ENCODE data around the gene CKAP4. TPM values are rescaled to one million over a fixed set of nuclear protein-coding genes. Genes with fewer than 3 reads are reported as not detected.

Gene CKAP4
- total and polyA plus RNA-seq, 2 of the 13 experiments (the other 11 are each of a cell fraction or from before 2014, with no cell fraction given), result 39.2 to 70.2 TPM

DNA sequence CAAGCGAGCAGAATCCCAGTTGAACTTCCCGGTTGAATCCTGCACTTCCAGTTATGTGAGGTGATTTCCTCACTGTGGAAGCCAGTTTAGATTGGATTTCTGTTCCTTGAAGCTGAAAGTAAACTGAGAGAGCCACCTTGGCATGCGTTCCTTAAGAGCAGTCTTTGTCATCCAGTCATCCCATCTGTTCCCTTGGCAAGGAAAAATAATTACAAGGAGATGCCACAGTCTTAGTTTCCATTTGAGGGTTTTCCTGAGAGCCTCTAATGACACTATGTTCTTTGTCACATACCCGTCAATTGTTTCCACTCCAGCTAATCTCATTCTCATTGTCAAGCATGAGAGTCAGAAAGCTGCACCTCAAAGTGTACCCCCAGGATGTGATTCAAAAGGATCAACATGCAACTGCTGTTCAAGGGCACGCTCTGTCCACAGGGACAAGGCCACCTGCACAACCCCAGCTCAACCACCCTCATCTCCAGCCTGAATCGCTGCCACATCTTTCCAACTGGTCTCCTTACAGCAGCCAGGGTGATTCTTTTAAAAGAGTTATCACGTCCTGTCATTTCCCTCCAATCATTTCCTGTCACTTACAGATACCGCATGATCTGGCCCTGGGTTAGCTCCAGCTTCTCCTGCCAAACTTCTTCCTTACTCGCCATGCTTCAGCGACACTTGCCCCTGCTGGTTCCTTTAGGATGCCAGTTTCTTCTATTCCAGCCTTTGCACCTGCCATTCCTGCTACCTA, 36.7 kb upstream of the CKAP4 start (continued):
- TF ChIP-seq ZNF83 (CRISPR knock-in tag; IDR thresholded peaks at IDR 0.05; ENCODE audit: borderline replicate concordance) (no peak), THYN1 (CRISPR knock-in tag; IDR thresholded peaks at IDR 0.05; ENCODE audit: borderline replicate concordance, low read depth) (no peak), ZNF605 (CRISPR knock-in tag; IDR thresholded peaks at IDR 0.05) (no peak), ARNT (IDR thresholded peaks at IDR 0.05) (no peak), ZNF136 (CRISPR knock-in tag; IDR thresholded peaks at IDR 0.05; ENCODE audit: low read depth) (no peak), KLF11 (CRISPR knock-in tag; IDR thresholded peaks at IDR 0.05) (no peak; the same call in 1 of the 2 replicates), ZNF274 (CRISPR knock-in tag; IDR thresholded peaks at IDR 0.05) (peak; percentile 53; the same call in 1 of the 2 replicates), MIER2 (CRISPR knock-in tag; IDR thresholded peaks at IDR 0.05) (0 out of 2 replicates have a peak, but pooled peaks have one; percentile 42), ZNF670 (CRISPR knock-in tag; IDR thresholded peaks at IDR 0.05; ENCODE audit: borderline replicate concordance) (no peak), RXRB (CRISPR knock-in tag; IDR thresholded peaks at IDR 0.05; ENCODE audit: borderline replicate concordance) (peak; percentile 95), HDAC1 (CRISPR knock-in tag; IDR thresholded peaks at IDR 0.05) (peak; percentile 95), SYNCRIP (IDR thresholded peaks at IDR 0.05; ENCODE audit: insufficient read depth, low read depth, low read length) (no peak), NR3C1 (CRISPR knock-in tag; IDR thresholded peaks at IDR 0.05) (no peak), ZNF101 (CRISPR knock-in tag; IDR thresholded peaks at IDR 0.05; ENCODE audit: borderline replicate concordance, low read depth) (no peak), ZSCAN22 (CRISPR knock-in tag; IDR thresholded peaks at IDR 0.05) (no peak), SRSF4 (IDR thresholded peaks at IDR 0.05; ENCODE audit: low read depth, low read length, poor library complexity, severe bottlenecking) (no peak), ZNF317 (CRISPR knock-in tag; IDR thresholded peaks at IDR 0.05) (0 out of 2 replicates have a peak, but pooled peaks have one; percentile 42), ZNF3 (CRISPR knock-in tag; IDR thresholded peaks at IDR 0.05) (no peak), NR2F2 (IDR thresholded peaks at IDR 0.05; ENCODE audit: borderline replicate concordance, low read depth) (peak; percentile 70), GABPA (IDR thresholded peaks at IDR 0.05; ENCODE audit: low read depth, low read length) (no peak), GABPA (CRISPR knock-in tag; IDR thresholded peaks at IDR 0.05; ENCODE audit: low read depth) (no peak; the same call in 1 of the 2 replicates)
- TF ChIP-seq, protein P1, sequence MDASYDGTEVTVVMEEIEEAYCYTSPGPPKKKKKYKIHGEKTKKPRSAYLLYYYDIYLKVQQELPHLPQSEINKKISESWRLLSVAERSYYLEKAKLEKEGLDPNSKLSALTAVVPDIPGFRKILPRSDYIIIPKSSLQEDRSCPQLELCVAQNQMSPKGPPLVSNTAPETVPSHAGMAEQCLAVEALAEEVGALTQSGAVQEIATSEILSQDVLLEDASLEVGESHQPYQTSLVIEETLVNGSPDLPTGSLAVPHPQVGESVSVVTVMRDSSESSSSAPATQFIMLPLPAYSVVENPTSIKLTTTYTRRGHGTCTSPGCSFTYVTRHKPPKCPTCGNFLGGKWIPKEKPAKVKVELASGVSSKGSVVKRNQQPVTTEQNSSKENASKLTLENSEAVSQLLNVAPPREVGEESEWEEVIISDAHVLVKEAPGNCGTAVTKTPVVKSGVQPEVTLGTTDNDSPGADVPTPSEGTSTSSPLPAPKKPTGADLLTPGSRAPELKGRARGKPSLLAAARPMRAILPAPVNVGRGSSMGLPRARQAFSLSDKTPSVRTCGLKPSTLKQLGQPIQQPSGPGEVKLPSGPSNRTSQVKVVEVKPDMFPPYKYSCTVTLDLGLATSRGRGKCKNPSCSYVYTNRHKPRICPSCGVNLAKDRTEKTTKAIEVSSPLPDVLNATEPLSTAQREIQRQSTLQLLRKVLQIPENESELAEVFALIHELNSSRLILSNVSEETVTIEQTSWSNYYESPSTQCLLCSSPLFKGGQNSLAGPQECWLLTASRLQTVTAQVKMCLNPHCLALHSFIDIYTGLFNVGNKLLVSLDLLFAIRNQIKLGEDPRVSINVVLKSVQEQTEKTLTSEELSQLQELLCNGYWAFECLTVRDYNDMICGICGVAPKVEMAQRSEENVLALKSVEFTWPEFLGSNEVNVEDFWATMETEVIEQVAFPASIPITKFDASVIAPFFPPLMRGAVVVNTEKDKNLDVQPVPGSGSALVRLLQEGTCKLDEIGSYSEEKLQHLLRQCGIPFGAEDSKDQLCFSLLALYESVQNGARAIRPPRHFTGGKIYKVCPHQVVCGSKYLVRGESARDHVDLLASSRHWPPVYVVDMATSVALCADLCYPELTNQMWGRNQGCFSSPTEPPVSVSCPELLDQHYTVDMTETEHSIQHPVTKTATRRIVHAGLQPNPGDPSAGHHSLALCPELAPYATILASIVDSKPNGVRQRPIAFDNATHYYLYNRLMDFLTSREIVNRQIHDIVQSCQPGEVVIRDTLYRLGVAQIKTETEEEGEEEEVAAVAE (CRISPR knock-in tag; IDR thresholded peaks at IDR 0.05; ENCODE audit: borderline replicate concordance), result peak; percentile 81; the same call in 1 of the 2 replicates
- TF ChIP-seq, protein P2, sequence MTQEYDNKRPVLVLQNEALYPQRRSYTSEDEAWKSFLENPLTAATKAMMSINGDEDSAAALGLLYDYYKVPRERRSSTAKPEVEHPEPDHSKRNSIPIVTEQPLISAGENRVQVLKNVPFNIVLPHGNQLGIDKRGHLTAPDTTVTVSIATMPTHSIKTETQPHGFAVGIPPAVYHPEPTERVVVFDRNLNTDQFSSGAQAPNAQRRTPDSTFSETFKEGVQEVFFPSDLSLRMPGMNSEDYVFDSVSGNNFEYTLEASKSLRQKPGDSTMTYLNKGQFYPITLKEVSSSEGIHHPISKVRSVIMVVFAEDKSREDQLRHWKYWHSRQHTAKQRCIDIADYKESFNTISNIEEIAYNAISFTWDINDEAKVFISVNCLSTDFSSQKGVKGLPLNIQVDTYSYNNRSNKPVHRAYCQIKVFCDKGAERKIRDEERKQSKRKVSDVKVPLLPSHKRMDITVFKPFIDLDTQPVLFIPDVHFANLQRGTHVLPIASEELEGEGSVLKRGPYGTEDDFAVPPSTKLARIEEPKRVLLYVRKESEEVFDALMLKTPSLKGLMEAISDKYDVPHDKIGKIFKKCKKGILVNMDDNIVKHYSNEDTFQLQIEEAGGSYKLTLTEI (CRISPR knock-in tag; conservative IDR thresholded peaks at IDR 0.05), result no peak
- TF ChIP-seq, protein P3, sequence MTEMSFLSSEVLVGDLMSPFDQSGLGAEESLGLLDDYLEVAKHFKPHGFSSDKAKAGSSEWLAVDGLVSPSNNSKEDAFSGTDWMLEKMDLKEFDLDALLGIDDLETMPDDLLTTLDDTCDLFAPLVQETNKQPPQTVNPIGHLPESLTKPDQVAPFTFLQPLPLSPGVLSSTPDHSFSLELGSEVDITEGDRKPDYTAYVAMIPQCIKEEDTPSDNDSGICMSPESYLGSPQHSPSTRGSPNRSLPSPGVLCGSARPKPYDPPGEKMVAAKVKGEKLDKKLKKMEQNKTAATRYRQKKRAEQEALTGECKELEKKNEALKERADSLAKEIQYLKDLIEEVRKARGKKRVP (CRISPR knock-in tag; IDR thresholded peaks at IDR 0.05), result peak in 1 of 2 experiments; percentile 94; a peak in 2 of 4 replicates

All from HepG2 (cell line).